NK-92 (cell line): ENCODE data around the gene CCL7.

ENCODE experiments used
- DNase-seq: peaks from one replicate; lab custom pipeline; 2025; ENCODE audit not compliant: unreplicated experiment; lab: John Stamatoyannopoulos, UW

The CCL7 gene

GRCh38 chr17:34285286-34285792 is 15.3 kb downstream of the CCL7 start, which contains the start of gene CCL11:
Gene CCL11, plus strand, starts transcription at chr17:34285742. Its CDS starts 67 bp downstream, at chr17:34285809.
- no peak for DNase-seq

GRCh38 chr17:34287875-34288274 is 17.9 kb downstream of the CCL7 start:
- DNase-seq = no peak

DNA sequence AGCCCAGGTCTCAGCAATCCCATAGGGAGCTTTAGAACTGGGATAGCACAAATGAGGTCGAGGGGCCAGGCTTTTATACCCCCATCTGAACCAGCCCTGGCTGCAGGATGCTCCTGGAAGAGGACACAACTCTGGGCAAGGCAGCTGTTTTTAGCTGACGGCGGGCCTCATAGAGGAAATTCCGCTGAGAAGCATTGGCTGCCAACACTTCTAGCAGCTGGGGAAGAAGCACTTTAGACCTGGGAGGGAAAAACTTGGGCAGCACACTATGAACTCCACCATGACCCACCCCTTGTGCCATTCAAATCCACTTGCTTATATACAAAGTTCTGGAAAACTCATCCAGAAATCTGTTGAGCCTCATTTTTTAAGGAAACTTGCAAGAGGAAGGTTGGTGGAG is 20.6 kb downstream of the CCL7 start:
- DNase-seq = no peak

DNA sequence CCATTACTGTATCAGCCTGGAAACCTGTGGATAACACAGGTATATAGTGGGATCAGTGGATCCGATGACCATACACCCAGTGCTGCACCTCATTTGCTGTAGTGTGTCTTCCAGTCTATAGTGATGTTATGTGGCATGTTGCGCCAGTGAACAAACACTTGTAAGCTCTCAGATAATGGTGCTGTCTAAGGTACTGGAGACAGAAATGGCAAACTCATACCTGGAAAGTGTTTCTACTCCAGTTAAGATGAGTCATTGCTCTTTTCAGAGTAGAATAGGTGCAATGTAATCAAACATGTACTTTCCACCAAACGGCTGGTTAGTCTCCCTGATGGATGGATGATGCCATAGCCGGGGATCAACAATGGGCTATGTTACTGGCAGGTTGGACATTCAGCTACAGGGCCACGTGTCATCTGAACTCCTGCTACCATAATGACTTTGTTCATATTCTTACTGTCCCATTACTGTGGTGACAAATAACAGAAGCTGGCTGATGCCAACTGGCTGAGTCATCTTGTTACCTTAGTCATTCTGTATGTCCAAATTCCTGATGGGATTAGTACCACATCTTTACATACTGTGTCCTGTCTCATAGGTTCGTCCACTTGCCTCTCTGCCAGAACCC is 21.8 kb downstream of the CCL7 start:
- no peak for DNase-seq

DNA sequence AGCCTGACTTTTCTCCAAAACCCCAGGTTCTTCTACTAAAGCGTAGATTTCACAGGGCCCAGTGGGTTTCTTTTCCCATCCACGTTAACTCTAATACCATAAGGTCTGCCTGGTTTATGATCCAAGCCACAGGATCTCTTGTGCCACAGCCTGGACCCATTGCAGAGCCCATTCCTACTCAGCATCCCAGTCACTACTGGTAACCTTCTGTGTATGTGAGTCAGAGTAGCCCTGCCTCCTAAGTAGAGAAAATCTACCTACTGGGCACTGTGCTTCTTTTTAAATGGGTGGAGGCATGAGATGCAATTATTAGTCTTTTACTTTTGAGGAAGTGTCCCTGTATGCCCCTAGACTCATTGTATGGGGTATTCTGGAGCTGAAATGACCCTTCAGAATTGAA is 29.0 kb downstream of the CCL7 start:
- DNase-seq = no peak

DNA sequence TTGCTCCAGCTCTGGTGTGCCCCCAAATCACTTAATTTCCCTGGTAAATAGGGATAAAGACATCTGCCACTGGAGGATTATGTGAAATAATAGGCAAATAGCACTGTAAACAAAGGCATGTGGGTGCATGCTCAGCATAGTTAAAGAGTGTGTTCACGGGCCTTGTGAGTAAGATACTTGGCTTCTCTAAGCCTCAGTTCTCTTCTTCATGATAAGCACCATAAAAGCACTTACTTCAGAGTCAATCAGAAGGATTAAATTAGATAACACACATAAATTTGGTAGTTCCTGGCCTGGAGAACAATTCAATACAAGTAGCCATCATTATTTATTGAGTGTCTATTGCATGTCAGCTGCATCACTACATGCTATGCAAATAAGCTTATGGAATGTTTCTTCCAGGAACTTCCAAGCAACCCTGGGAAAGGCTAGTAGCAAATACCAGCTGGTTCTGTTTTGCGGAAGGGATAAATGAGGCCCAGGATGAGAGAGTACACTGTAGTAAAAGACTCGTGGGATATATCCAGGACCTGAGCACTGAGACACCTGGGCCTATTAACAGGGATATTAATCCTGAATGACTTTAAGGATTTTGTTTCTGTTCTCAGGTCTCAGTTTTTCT is 30.0 kb downstream of the CCL7 start:
- DNase-seq = no peak

DNA sequence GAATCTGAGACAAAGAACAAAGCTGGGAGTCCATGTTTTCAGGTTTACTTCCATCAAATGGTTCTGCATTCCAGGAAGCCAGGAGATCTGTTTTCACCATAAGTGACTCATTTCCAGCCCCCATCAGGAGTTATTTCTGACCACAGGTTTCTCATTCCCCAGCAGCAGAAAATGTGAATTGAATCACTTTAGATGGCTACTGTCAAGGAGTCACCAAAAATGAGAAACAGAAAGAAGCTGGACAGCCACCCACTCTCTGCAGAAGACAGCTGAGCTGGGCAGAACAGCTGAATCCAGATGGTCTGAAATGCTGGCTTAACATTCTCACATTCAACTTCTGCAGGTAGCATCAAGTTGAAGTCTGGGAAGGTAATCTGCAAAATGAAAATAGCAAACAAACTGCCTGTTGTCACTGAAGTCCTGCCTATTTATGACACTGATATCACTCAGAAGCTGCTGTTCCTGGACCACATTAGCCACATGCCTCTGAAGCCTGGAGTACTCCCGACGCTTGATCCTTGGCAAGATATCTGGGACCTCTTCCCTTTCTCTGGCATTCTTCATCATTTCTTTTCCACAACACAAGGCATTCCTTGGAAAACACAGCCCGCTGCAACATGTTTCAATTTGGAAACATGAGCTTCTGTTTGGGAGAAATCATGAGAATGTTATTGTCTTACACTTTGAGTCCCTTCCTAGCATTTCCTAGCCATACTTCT is 30.8 kb downstream of the CCL7 start:
- DNase-seq = no peak

DNA sequence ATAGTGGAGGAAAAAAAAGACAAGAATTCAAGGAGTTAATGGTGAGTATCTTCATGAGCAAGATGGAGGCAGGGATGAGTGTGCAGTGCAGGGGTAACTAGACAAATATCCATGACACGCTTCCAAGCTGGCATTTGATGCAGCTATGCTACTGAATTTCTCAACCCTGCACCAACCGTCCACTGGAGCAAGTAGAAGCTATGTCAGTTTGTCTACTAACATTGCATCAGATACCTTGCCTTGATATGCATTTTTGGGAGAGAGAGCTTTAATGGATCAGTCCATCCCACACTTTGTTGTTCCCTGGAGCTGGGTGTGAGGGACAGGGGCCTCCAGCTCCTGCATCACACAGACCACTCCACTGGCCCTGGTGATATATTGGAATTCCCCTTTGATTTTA is 32.0 kb downstream of the CCL7 start:
- DNase-seq = no peak

- DNase-seq = no peak
These were observed 32.6 kb downstream of the CCL7 start for GRCh38 chr17:34302636-34303035.

GRCh38 chr17:34303606-34304005 is 33.6 kb downstream of the CCL7 start:
- DNase-seq = no peak

- no peak for DNase-seq
These were observed 35.0 kb downstream of the CCL7 start for GRCh38 chr17:34305061-34305460.

DNA sequence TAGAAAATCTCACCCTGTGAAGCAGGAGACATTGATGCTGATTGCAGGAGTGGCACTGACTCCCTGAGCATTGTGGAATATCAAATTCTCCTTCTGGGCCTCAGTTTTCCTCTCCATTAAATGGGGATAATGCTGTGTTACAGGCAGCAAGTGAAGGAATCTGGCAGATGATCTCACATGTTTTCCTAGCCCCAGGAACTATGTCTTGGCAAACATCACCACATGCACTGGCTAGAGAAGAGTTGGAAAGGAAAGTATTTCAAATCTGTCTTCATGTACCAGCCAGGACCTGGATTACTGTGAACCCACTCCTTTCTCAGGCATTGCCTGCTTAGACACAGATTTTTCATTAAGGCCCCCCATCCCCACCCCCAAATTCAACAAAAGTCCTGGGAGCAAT is 35.6 kb downstream of the CCL7 start:
- no peak for DNase-seq

DNA sequence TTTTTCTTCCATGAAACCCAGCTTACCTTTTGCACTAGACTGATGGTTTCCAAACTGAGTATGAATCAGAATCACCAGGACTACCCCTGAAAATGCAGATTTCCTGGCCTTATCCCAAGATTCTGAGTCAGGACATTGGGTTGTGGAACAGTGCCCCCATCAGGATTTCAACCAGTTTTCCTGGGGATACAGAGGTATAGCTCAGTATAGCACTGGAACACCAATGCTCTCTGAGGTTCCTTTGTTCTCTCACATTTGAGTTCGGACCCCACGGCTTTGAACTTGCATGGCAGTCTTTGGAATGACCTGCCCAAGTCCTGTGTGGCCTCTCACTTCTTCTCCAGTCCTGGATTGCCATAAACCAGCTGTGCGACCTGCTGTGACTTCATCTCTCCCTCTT is 36.4 kb downstream of the CCL7 start:
- no peak for DNase-seq

DNA sequence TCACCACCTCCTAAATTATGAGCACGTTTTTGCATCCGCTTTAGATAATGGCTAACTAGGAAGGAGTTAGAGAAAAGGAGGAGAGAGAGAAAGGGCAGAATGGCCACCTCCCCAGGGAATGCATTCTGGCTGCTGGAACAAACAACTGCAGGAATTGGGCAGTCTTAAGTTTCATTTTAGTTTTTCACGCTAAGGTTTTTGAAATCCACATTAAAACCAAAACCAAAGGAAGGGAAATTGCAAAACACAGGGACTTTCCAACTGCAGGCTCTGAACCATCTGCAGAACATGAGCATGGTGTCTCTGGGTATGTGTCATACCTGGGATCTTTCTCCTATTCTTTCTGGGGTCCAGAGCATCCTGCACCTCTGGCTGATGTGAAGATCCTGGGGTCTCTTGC is 37.1 kb downstream of the CCL7 start:
- no peak for DNase-seq

DNA sequence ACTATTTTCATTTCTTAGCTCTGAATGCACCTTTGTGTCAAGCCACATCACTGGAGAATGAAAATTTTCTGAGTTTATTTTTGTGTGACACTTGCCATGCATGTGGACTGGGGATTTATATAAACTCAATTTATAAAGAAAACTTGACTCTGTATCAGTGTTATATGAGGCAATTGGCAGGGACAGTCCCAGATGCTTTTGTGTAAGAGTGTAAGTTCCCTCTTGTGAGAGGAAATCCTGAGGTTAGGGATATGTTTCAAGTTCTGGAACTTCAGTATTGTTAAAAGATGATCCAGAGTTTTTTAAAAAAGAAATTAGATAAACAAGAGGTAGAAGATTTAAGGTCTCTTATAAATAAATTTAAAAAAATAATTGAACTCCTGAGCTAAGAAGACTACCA is 38.4 kb downstream of the CCL7 start:
- DNase-seq = no peak

DNA sequence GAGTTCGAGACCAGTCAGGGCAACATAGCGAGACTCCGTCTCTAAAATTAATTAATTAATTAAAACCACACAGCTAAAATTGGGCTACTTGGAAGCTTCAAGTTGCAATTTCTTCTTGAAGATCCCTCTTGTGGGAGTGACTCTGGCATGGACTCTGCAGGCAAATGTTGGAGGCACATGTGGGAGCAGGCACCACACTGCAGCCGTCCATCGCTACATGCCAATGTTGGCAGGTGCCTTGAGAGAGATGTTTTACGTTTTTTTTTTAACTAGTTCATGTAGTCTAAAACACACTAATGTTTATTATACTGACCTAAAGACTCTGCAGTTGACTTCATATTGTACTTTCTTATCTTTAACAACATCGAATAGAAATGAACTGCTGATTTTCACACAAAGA is 41.3 kb downstream of the CCL7 start:
- no peak for DNase-seq

GRCh38 chr17:34312080-34312479 is 42.1 kb downstream of the CCL7 start:
- DNase-seq = no peak

DNA sequence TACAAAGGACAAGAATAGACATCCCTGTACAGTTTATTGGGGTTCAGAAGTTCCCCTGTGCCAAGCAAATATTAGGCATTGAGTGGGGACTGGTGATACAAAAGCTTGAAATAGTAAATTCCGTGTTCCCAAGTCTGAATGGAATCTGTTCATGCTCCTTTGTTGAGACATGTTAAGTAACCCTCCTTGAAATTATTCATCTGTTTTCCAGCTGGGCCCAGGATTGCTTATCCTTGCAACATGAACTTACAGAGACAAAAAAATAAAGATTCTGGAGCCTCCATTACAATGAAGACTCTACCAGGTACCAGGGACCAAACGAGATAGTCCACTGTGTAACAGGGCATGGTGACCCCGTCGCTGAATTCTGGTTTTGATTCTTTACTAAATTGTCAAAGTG is 43.1 kb downstream of the CCL7 start:
- DNase-seq = no peak

GRCh38 chr17:34314279-34314678 is 44.3 kb downstream of the CCL7 start:
- no peak for DNase-seq

- no peak for DNase-seq
These were observed 48.5 kb downstream of the CCL7 start for GRCh38 chr17:34318474-34318873.

DNA sequence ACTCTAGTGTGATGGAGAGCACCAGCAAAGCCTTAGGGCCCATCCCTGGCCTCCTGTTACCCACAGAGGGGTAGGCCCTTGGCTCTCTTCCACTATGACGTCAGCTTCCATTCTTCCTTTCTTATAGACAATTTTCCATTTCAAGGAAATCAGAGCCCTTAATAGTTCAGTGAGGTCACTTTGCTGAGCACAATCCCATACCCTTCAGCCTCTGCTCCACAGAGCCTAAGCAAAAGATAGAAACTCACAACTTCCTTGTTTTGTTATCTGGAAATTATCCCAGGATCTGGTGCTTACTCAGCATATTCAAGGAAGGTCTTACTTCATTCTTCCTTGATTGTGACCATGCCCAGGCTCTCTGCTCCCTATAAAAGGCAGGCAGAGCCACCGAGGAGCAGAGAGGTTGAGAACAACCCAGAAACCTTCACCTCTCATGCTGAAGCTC is 49.0 kb downstream of the CCL7 start, which contains the start of gene CCL8:
Gene CCL8 (plus strand): TSS at position 397 of the 445 bp plus-strand sequence. CDS start 67 bp downstream, outside the sequence.
- no peak for DNase-seq
